Nephron (organoid): Measurements from ENCODE around the gene WNT7B.

Source experiments
- H3K27ac Mint-ChIP-seq, 3 experiments: 2 replicates each; pipeline ENCODE4 v1.8.0; 2020; ENCODE audit warnings: mixed read lengths in 3 of 3, mild to moderate bottlenecking in 2 of 3, moderate library complexity in 1 of 3
- H3K27me3 Mint-ChIP-seq: 2 replicates; pipeline ENCODE4 v1.8.0; 2021; ENCODE audit warnings: low read depth, mild to moderate bottlenecking, moderate library complexity, mixed read lengths
- H3K36me3 Mint-ChIP-seq: 2 replicates; pipeline ENCODE4 v1.8.0; 2020; ENCODE audit warnings: low read depth, mixed read lengths
- H3K4me1 Mint-ChIP-seq: 2 replicates; pipeline ENCODE4 v1.8.0; 2020; ENCODE audit warnings: mixed read lengths
- H3K4me3 Mint-ChIP-seq, 3 experiments: 2 replicates each; pipeline ENCODE4 v1.8.0; 2020; ENCODE audit warnings: mild to moderate bottlenecking in 3 of 3, mixed read lengths in 3 of 3, moderate library complexity in 2 of 3
- H3K9me3 Mint-ChIP-seq: 2 replicates; pipeline ENCODE4 v1.8.0; 2020; ENCODE audit warnings: mixed read lengths
- TF ChIP-seq, protein P1 (sequence below), 3 experiments: fragments of 200-600 bp; sonication (generic); IDR thresholded peaks; one replicate each; pipeline ENCODE4 v1.5.0; 2021; ENCODE audit warnings: antibody characterized with exemption in 3 of 3; ENCODE audit not compliant: unreplicated experiment in 3 of 3

WNT7B gene

DNA sequence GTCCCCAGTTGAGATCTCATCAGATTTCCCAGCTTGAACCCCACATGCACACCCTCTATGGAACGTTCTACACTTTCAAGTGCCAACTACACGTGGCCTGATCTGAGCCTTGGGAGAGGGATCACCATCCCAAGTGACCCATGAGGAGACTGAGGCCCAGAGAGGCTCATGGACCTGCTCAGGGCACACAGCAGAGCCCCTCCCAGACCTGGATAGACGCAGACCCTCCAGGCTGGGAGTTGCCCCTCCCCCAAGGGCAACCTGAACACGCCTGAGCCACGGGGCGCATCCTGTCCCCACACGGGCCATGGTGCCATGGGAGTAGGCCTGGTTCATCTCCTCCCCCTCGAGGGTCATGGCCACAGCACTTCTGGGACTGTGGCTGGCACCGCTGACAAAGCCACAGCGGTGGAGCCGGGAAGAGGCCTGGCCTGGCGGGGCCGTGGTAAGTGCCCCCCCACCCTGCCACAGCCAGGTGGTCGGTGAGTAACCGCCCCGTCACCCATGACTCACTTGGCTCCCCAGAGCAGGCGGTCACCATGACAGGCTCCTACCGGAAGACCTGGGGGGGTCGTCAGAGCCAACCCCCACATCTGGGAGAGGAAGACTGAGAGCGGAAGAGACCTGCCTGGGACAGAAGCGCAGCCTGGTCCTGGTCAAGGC is 8.1 kb downstream of the WNT7B start:
- TF ChIP-seq, protein P1, sequence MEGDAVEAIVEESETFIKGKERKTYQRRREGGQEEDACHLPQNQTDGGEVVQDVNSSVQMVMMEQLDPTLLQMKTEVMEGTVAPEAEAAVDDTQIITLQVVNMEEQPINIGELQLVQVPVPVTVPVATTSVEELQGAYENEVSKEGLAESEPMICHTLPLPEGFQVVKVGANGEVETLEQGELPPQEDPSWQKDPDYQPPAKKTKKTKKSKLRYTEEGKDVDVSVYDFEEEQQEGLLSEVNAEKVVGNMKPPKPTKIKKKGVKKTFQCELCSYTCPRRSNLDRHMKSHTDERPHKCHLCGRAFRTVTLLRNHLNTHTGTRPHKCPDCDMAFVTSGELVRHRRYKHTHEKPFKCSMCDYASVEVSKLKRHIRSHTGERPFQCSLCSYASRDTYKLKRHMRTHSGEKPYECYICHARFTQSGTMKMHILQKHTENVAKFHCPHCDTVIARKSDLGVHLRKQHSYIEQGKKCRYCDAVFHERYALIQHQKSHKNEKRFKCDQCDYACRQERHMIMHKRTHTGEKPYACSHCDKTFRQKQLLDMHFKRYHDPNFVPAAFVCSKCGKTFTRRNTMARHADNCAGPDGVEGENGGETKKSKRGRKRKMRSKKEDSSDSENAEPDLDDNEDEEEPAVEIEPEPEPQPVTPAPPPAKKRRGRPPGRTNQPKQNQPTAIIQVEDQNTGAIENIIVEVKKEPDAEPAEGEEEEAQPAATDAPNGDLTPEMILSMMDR (IDR thresholded peaks at IDR 0.05; ENCODE audit: unreplicated experiment in 3 of 3): no peak
- H3K4me1 Mint-ChIP-seq: peaks cover 12% of the 10 kb centered on the region
- no peak overlapping the region for H3K4me3 Mint-ChIP-seq
- no peaks in the 10 kb centered on the region for H3K9me3 Mint-ChIP-seq
- H3K27me3 Mint-ChIP-seq: peaks cover 68% of the 10 kb centered on the region
- no peaks in the 10 kb centered on the region for H3K36me3 Mint-ChIP-seq
- H3K27ac Mint-ChIP-seq: no peak overlapping the region

DNA sequence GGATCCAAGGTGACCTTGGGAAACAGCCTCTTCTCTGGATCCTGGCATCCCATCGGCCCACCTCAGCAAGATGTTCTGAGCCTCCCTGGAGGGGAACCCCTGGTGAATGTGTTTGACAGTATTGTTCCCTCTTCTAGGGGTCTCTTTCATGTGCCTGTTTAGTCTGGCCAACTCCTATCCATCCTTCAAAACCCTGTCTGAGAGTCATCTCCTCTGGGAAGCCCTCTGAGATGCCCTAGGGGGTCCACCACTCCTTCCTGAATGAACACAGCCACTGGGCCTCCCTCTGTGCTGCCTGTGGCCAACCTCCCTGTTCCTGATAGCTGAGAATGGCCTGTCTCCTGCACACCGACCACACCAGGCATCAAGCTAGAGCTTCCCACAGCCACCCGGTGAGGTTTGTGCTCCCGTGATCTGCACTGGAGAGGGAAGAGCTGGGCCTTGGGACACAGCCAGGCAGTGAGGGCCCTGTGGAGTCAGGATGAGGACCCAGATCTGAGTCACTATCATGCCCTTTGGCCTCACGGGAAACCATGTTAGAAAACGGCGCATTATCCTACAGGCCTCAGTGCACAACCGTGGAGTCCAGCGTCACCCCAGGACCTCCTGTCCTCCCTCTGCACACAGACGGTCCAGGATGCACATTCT is 8.8 kb downstream of the WNT7B start:
- TF ChIP-seq, protein P1 (IDR thresholded peaks at IDR 0.05; ENCODE audit: unreplicated experiment in 3 of 3): no peak

DNA sequence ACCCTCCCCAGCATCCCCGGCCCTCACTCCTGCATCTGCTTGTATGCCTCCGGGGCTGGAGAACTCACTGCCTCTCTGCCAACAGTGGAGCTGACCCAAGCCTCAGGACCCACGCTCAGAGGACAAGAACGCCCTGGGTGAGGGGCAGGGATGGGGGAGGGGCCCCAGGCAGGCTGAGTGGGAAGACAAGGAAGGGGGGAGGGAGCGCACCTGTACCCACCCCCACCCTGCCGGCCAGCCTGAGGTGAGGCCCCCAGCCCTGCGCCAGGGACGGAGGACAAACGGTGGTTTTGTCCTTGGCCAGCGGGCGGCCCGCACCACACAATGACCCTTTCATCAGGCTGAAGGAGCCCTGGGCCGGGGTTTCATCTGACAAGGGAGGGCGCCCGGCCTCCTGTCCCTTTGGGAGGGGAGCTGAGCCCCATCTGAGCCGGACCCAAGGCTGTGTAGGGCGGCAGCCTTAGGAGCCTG is 10.0 kb downstream of the WNT7B start:
- Mint-ChIP-seq H3K27ac (no peak overlapping the region), H3K4me3 (no peak overlapping the region), H3K4me1 (peaks cover 5% of the 10 kb centered on the region), H3K27me3 (peaks cover 56% of the 10 kb centered on the region), H3K9me3 (no peaks in the 10 kb centered on the region), H3K36me3 (no peaks in the 10 kb centered on the region)
- TF ChIP-seq, protein P1 (IDR thresholded peaks at IDR 0.05; ENCODE audit: unreplicated experiment in 3 of 3): no peak

More for the DNA sequence above, 8.8 kb downstream of the WNT7B start:
- Mint-ChIP-seq H3K36me3 (no peaks in the 10 kb centered on the region), H3K9me3 (no peaks in the 10 kb centered on the region), H3K4me3 (no peak overlapping the region), H3K27me3 (peaks cover 61% of the 10 kb centered on the region), H3K4me1 (peaks cover 8% of the 10 kb centered on the region), H3K27ac (no peak overlapping the region)

DNA sequence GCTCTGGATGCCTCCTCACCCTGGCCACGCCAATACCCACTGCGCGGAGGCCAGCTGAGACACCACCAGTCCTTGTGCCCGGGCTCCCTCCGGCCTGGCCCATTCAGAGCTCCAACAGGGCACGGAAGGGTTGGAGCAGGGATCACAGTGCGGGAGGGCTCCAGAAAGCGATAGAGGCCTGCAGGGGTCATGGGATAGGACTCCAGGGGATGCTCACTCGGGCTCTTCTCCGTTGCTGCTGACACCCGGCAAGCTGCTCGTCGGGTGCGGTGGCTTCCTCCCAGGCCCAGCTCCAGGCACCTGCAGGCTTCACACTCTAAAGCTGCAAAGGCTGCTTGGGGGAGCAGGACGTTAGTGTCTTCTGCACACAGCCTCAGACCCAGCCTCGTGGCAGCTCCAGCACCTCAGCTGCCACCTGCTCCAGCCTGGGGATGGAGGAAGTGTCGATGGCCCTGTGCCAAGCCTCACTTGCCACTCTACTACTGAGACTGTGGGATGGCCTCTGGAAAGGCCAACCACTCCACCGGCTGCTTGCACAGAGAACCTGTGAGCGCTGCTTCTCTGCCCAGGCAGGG is 10.6 kb downstream of the WNT7B start:
- Mint-ChIP-seq H3K4me3 (no peak overlapping the region), H3K27ac (no peak overlapping the region)

DNA sequence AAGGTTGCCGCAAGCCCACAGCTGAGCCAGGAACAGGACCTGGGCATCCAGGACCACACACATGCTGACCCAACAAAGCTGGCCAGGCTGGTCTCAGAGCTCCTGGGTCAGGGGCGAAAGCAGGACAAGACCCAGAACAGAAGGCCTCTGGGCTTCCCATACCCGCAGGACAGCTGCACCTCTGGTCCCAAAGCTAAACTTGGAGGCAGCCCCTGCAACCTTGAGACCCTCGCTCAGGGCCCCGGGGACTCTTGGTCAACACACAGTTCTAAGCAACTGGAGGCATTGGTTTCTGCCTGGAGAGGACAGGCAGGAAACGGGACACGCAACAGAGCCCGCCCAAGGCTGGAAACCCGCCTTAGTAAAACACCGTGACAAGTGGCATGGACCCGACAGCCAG is 11.4 kb downstream of the WNT7B start:
- H3K36me3 Mint-ChIP-seq: no peaks in the 10 kb centered on the region
- no peaks in the 10 kb centered on the region for H3K9me3 Mint-ChIP-seq
- H3K4me1 Mint-ChIP-seq: no peaks in the 10 kb centered on the region
- TF ChIP-seq, protein P1 (IDR thresholded peaks at IDR 0.05; ENCODE audit: unreplicated experiment in 3 of 3): no peak
- H3K27me3 Mint-ChIP-seq: peaks cover 46% of the 10 kb centered on the region
- H3K4me3 Mint-ChIP-seq: no peak overlapping the region
- H3K27ac Mint-ChIP-seq: no peak overlapping the region

More for the DNA sequence above, 10.6 kb downstream of the WNT7B start:
- no peaks in the 10 kb centered on the region for H3K36me3 Mint-ChIP-seq
- peaks cover 5% of the 10 kb centered on the region for H3K4me1 Mint-ChIP-seq
- H3K9me3 Mint-ChIP-seq: no peaks in the 10 kb centered on the region
- TF ChIP-seq, protein P1 (IDR thresholded peaks at IDR 0.05; ENCODE audit: unreplicated experiment in 3 of 3): no peak
- peaks cover 54% of the 10 kb centered on the region for H3K27me3 Mint-ChIP-seq
